Muscle layer of duodenum (tissue), 2 donors: ENCODE data around the gene HSPB3.

Source experiments
- H3K27ac ChIP-seq: one replicate; pipeline ENCODE4 v1.7.0; 2013; ENCODE audit warnings: mild to moderate bottlenecking, low read length
- H3K27me3 ChIP-seq: one replicate; pipeline ENCODE4 v1.7.0; 2013; ENCODE audit warnings: low read depth, mild to moderate bottlenecking, control low read depth, low read length
- H3K36me3 ChIP-seq, 2 donors: one replicate each; pipeline ENCODE4 v1.7.0; 2013; ENCODE audit warnings: low read length in 2 of 2, control low read depth in 1 of 2, mild to moderate bottlenecking in 1 of 2; ENCODE audit not compliant: insufficient read depth in 2 of 2, control insufficient read depth in 1 of 2
- H3K4me1 ChIP-seq, 2 donors: one replicate each; pipeline ENCODE4 v1.7.0; 2013; ENCODE audit warnings: low read length in 2 of 2, mild to moderate bottlenecking in 2 of 2, control low read depth in 1 of 2, moderate library complexity in 1 of 2; ENCODE audit not compliant: insufficient read depth in 2 of 2, control insufficient read depth in 1 of 2
- H3K4me3 ChIP-seq, 2 donors: one replicate each; pipeline ENCODE4 v1.7.0; 2013; ENCODE audit warnings: low read length in 2 of 2, low read depth in 1 of 2, mild to moderate bottlenecking in 1 of 2
- H3K9me3 ChIP-seq, 2 donors: one replicate each; pipeline ENCODE4 v1.7.0; 2013; ENCODE audit warnings: low read length in 2 of 2, control low read depth in 1 of 2, mild to moderate bottlenecking in 1 of 2; ENCODE audit not compliant: control insufficient read depth in 1 of 2
- donor health status: healthy.

HSPB3 gene

DNA sequence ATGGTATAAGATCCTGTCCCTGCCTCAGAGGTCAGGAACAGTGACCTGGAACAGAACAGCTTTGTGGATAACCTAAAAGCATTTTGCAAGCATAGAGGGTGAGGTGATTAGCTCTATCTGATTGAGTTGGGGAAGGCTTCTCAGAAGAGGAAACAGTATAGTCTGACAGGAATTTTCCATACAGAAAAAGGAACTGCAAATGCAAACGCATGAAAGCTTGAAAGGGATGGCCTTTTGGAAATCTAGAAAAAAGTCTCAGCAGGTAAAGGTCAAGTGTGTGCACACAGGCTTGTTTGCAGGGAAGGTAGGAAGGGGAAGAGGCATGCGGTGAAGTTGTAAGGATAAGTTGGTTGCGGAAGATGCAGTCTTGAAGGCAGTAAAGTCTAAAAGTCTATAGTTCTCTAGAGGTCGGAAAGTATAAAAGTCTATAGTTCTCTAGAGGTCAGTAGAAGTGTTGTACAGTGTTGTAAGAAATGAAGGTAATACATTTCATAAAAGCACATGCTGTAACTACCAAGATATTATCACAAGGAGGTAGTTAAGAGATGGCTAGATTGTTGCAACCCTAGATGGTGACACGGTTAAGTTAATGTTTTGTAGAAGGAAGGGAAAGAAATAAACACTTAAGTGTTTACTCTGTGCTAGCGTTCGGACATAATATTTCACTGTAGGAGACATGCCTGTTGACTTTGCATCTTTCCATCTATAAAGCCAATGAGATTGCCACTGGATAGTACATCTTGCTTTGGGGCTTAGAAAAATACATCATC lies 16.7 kb upstream of the HSPB3 start:
- no peaks in the 10 kb centered on the region for H3K4me1 ChIP-seq
- no peak overlapping the region for H3K4me3 ChIP-seq
- H3K9me3 ChIP-seq = no peaks in the 10 kb centered on the region
- no peak overlapping the region for H3K27ac ChIP-seq
- no peaks in the 10 kb centered on the region for H3K36me3 ChIP-seq
- H3K27me3 ChIP-seq = peaks cover 3% of the 10 kb centered on the region

DNA sequence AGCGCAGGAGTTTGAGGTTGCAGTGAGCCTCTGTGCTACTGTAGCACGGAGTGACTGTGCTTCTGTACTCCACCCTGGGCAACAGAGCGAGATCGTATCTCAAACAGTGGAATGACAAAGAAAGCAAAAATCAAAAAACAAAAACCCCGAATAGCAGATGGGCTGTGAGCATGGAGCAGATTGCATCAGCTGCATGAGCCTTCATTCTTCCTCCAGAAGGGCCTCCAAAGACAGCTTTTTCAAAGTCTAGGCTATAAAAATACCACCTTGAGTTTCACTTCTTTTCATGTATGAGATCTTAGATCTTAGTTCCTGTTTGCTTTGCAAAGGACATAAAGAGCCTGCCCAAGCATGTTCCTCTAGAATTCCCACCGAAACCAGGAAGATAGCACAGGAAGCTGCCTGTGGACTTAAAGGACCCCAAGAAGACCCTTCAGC lies 15.0 kb upstream of the HSPB3 start:
- H3K4me3 ChIP-seq = no peak overlapping the region
- H3K27ac ChIP-seq = no peak overlapping the region
- H3K27me3 ChIP-seq = peaks cover 3% of the 10 kb centered on the region
- no peaks in the 10 kb centered on the region for H3K36me3 ChIP-seq
- H3K9me3 ChIP-seq = no peaks in the 10 kb centered on the region
- no peaks in the 10 kb centered on the region for H3K4me1 ChIP-seq

DNA sequence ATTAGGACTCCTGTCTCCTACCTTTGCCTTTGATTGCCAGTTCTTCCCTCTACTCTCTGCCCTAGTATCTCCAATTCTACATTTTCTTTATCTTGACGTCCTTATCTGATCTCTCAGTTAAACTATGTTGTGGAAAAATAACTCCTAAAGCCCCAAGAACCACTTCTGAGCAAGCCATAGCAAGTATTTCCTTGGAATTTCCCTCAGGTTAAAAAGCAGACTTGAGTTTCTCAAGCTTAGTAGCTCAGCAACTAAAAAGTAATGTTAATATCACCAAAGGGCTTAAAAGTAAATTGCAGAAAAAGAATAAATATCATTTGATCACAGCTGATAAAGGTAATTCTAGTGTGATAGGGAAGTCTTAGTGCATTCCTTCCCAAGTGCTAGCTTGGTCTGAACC lies 13.2 kb upstream of the HSPB3 start:
- Histone ChIP-seq H3K9me3 (no peaks in the 10 kb centered on the region), H3K4me3 (no peak overlapping the region), H3K27me3 (peaks cover 3% of the 10 kb centered on the region), H3K36me3 (no peaks in the 10 kb centered on the region), H3K4me1 (no peaks in the 10 kb centered on the region), H3K27ac (no peak overlapping the region)

DNA sequence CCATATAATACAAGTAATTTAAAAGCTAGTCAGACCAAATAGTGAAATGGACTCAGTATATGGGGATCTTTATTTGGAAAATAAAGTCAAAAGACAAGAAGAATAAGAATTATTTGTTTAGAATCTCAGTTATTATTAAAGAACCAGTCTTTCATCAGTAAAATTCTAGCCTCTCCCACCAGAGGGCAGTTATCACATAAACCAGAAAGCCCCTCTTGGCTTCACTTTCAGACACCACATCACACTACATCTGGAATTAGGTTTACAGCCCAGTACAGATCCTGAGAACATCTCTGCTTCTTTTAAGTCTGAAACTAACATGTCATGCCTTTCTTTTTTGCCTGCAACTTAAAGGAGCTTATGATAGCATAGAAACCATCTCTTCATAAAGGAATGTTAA lies 12.2 kb upstream of the HSPB3 start:
- Histone ChIP-seq H3K4me3 (no peak overlapping the region), H3K9me3 (no peaks in the 10 kb centered on the region), H3K27me3 (peaks cover 3% of the 10 kb centered on the region), H3K36me3 (no peaks in the 10 kb centered on the region), H3K4me1 (no peaks in the 10 kb centered on the region), H3K27ac (no peak overlapping the region)

DNA sequence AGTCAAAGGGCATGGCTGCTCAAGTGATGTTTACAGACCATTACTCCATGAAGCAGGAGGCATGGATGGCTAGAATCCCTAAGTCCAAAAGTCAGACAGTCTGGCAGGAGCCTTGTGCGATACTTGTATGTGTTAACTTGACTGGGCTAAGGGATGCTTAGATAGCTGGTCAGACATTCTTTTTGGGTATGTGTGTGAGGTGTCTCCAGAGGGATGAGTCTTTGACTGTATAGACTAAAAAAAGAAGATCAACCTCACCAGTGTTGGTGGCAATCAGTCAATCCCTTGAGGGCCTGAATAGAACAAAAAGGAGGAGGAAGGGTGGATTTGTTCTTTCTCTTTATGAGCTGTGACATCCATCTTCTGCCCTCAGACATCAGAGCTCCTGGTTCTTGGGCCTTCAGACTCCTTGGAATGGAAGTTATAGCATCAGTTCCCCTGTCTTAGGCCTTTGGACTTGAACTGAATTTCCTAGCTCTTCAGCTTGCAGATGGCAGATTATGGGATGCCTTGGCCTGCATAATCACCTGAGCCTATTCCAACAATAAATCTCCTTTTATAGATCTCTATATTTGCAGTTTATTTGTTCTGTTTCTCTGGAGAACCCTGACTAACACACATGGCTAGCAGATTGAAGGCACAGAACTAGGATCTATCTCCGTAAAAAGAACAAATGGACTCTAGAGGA lies 9.7 kb upstream of the HSPB3 start:
- Histone ChIP-seq H3K27ac (no peak overlapping the region), H3K4me3 (no peak overlapping the region), H3K36me3 (no peaks in the 10 kb centered on the region), H3K4me1 (no peaks in the 10 kb centered on the region), H3K9me3 (no peaks in the 10 kb centered on the region), H3K27me3 (no peaks in the 10 kb centered on the region)

DNA sequence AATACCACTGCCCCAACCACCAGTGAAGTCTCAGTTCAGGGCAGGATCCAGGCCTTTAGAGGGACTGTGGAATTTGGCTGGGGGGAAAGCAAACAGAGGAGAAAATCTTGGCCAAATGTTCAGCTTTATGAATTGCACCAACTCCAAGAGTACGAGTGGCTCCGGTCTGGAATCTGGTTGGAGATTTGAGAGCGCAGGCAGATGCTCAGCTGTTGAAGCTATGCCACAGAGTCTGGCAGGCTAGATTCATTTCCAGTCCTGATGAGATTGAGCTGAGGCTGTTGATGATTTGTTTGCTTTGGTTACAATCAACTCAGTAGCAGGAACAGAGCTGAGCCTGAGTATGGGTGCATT lies 9.1 kb upstream of the HSPB3 start:
- no peak overlapping the region for H3K4me3 ChIP-seq
- no peak overlapping the region for H3K27ac ChIP-seq
- no peaks in the 10 kb centered on the region for H3K9me3 ChIP-seq
- no peaks in the 10 kb centered on the region for H3K27me3 ChIP-seq
- H3K4me1 ChIP-seq = no peaks in the 10 kb centered on the region
- H3K36me3 ChIP-seq = no peaks in the 10 kb centered on the region

DNA sequence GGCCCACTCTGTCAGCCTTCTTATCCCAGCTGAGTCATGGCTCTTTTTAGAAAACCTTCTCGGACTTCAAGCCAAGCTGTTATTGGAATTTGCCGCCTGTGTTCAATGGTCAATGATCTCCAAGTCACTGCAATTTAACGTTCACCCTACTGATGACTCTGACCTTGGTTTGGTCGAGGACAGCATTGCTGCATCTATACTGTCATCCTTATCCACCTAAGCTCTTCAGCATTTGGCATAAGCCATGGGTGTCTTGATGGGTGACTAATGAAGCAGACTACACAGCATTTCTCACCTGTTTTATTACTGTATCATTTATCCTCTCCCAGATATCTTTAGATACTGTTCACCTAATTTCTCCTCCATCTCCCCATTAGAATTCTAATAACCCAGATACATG lies 5.6 kb upstream of the HSPB3 start:
- H3K4me3 ChIP-seq = no peak overlapping the region
- H3K36me3 ChIP-seq = no peaks in the 10 kb centered on the region
- no peaks in the 10 kb centered on the region for H3K9me3 ChIP-seq
- H3K4me1 ChIP-seq = no peaks in the 10 kb centered on the region
- H3K27me3 ChIP-seq = no peaks in the 10 kb centered on the region
- H3K27ac ChIP-seq = no peak overlapping the region

DNA sequence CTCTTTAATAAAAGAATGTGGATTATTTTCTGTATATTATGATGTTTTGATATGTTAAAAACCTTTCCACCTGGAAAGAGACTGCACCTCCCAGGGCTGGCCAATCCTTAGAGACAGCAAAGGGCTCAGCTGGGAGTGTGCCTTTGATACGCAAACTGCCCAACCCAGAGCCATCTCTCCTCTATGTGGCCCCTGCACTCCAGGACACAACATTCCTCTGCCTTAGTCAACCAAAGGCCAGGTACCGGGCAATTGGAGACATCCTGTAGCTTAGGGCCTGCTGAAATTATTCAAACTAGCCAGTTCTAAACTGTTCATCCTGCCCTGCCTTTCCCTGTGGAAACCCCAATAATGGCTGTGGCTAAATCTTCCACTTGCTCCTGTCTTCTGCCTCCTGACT lies 5.0 kb upstream of the HSPB3 start:
- Histone ChIP-seq H3K4me3 (no peak overlapping the region), H3K36me3 (no peaks in the 10 kb centered on the region), H3K27ac (no peak overlapping the region), H3K27me3 (no peaks in the 10 kb centered on the region), H3K4me1 (no peaks in the 10 kb centered on the region), H3K9me3 (no peaks in the 10 kb centered on the region)

DNA sequence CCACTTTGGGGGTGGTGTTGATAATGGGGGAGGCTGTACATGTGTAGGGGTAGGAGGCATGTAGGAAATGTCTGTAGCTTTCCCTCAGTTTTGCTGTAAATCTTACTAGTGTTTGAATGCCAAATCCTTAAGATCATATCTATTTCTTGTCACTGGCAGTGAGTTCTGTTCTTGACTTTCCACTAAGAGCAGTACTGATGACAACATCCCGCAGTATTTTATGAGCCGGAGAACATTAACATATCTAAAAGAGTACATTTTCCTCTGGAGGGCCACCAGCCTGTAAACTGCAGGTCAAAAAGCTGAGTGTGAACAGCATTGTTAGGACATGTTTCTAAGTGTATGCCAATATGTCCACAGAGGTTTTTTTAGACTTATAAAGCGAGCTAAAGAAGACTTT lies 2.5 kb upstream of the HSPB3 start:
- Histone ChIP-seq H3K4me1 (peaks cover 0 to 3% of the 10 kb centered on the region in 2 donors), H3K36me3 (no peaks in the 10 kb centered on the region), H3K27ac (no peak overlapping the region), H3K27me3 (no peaks in the 10 kb centered on the region), H3K9me3 (no peaks in the 10 kb centered on the region), H3K4me3 (no peak overlapping the region)

DNA sequence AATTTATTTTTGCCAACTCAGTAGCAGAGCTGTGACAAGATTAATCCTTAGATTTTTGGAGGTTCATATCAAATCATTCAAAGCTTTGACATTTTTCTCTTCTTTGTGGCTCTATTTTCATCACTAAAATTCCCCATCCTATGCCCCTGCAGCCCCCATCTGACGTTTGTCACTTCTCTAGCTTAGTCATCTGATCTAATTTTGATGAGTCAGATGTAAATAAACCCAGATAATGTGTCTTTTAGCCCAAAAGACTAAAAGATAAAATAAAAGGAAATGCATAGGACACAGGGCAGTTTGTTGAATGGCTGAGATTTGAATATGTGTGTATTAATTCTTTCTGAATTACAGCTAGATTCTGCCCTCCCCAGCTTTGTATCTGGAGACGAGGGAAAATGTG lies 897 bp upstream of the HSPB3 start:
- Histone ChIP-seq H3K4me1 (peaks cover 0 to 3% of the 10 kb centered on the region in 2 donors), H3K9me3 (no peaks in the 10 kb centered on the region), H3K36me3 (no peaks in the 10 kb centered on the region), H3K27ac (no peak overlapping the region), H3K27me3 (no peaks in the 10 kb centered on the region), H3K4me3 (no peak overlapping the region)

DNA sequence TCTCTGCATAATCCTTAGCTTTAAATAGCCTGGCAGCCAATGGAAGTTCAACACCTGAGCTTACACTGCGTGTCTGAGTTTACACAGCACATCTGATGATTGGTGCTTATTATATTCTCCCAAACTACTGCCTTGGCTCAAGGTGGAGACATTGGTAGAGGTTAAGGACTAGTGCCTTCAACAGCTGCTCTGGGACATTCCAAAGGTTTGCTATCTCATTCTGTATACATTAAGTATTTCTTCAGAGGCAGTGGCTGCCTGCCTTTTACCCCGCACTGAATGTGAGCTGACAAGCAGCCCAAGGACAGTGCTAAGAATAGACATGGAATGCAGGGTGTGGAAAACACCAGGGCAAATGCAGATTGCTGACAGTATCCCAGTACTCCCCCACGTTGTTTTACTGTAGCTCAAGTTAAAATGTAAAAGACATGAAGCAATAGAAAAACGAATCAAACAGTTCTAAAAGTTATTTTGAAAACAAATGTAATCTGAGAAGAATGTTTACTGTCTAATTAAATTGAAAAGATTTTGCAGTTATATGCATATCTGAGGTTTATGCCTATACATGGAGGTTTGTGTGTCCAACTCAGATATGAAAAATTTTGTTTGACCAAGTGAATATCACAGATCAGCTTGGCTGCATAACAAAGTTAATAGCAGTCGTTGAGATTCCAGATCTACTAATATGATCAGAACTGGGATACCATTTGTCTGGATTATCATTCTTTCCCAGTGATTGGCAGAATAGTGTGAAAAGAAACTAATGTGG lies 1.8 kb downstream of the HSPB3 start:
- H3K4me1 ChIP-seq = peaks cover 0 to 3% of the 10 kb centered on the region in 2 donors
- peak overlapping the region in 1 of 2 donors; percentile 23 for H3K4me3 ChIP-seq
- no peaks in the 10 kb centered on the region for H3K27me3 ChIP-seq
- peak overlapping the region; percentile 47 for H3K27ac ChIP-seq
- no peaks in the 10 kb centered on the region for H3K36me3 ChIP-seq
- H3K9me3 ChIP-seq = no peaks in the 10 kb centered on the region
